OCI-LY3 (cell line): ENCODE data around the gene CBR3.

Experiments
- CTCF ChIP-seq: fragments of 200-600, 300-600 bp; sonication (generic); IDR thresholded peaks from 2 replicates; pipeline ENCODE4 v1.5.1; 2014; ENCODE audit warnings: antibody characterized with exemption, low read length, low read depth
- EZH2phosphoT487 ChIP-seq: fragments of 200-600 bp; shearing (Covaris generic); IDR thresholded peaks from 2 replicates; pipeline ENCODE4 v1.6.1; 2018; ENCODE audit warnings: antibody characterized with exemption, mixed run types, low read depth

- TF ChIP-seq CTCF, result no peak
- TF ChIP-seq EZH2phosphoT487, result no peak
These were observed 33.8 kb upstream of the CBR3 start for GRCh38 chr21:36100971-36101641.
